Thyroid gland (tissue), 4 donors: Measurements from ENCODE around the gene ABCB10.
"Not testable (repeated sequence)": the region's sequence is repeated elsewhere in the genome, so short reads cannot be mapped to it uniquely, and the experiment has no call there.

ENCODE experiments used
- POLR2A ChIP-seq, 2 donors: fragments of 450-650 bp; IDR thresholded peaks; one replicate each; pipeline ENCODE4 v1.6.1; 2017; ENCODE audit warnings: antibody characterized with exemption in 2 of 2, mild to moderate bottlenecking in 2 of 2, moderate library complexity in 1 of 2
- TF ChIP-seq, protein P1 (sequence below), 6 experiments: fragments of 200-600 bp in 3 of 6; fragments of 450-650 bp in 3 of 6; sonication (generic) in 3 of 6; IDR thresholded peaks; one replicate each; pipeline ENCODE4 v1.5.1; 2016 to 2019; ENCODE audit warnings: antibody characterized with exemption in 6 of 6, mild to moderate bottlenecking in 2 of 6, inconsistent platforms in 1 of 6, moderate library complexity in 1 of 6

DNA sequence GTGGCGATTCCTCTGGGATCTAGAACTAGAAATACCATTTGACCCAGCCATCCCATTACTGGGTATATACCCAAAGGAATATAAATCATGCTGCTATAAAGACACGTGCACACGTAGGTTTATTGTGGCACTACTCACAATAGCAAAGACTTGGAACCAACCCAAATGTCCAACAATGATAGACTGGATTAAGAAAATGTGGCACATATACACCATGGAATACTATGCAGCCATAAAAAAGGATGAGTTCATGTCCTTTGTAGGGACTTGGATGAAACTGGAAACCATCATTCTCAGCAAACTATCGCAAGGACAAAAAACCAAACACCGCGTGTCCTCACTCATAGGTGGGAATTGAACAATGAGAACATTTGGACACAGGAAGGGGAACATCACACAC, 46.9 kb downstream of the ABCB10 start:
- not testable (repeated sequence) for TF ChIP-seq POLR2A (IDR thresholded peaks at IDR 0.05)
- TF ChIP-seq, protein P1, sequence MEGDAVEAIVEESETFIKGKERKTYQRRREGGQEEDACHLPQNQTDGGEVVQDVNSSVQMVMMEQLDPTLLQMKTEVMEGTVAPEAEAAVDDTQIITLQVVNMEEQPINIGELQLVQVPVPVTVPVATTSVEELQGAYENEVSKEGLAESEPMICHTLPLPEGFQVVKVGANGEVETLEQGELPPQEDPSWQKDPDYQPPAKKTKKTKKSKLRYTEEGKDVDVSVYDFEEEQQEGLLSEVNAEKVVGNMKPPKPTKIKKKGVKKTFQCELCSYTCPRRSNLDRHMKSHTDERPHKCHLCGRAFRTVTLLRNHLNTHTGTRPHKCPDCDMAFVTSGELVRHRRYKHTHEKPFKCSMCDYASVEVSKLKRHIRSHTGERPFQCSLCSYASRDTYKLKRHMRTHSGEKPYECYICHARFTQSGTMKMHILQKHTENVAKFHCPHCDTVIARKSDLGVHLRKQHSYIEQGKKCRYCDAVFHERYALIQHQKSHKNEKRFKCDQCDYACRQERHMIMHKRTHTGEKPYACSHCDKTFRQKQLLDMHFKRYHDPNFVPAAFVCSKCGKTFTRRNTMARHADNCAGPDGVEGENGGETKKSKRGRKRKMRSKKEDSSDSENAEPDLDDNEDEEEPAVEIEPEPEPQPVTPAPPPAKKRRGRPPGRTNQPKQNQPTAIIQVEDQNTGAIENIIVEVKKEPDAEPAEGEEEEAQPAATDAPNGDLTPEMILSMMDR (IDR thresholded peaks at IDR 0.05) = not testable (repeated sequence)
